Endometrial microvascular endothelial cells (primary cell): ENCODE results near the gene MED8. TPM values are rescaled to one million over a fixed set of nuclear protein-coding genes. Genes with fewer than 3 reads are reported as not detected.

Experiments
- in situ Hi-C: cut with HindIII; loops from 2 replicates; pipeline ENCODE4 v1.10.0; 2017; ENCODE audit warnings: low sequenced_read_pairs, low pct_unique_long_range_greater_than_20kb; ENCODE audit errors: inconsistent ontology term
- total RNA-seq: library from RNA; depleted of rRNA; stranded (reverse); fragments of >200 nt; gene quantifications from one replicate; pipeline ENCODE4 v1.2.3, GENCODE V29; 2015; ENCODE audit errors: inconsistent ontology term

Gene MED8
- total RNA-seq, 1 donor from 2014 or later: 51.3 TPM

- in situ Hi-C loops: no loop called here
These were observed 22.3 kb downstream of the MED8 start for GRCh38 chr1:43367026-43367903.

GRCh38 chr1:43366601-43367025, 23.0 kb downstream of the MED8 start:
- in situ Hi-C loops: no loop called here

GRCh38 chr1:43366179-43366578, 23.4 kb downstream of the MED8 start:
- in situ Hi-C loops: no loop called here

GRCh38 chr1:43365678-43366077, 23.9 kb downstream of the MED8 start:
- in situ Hi-C loops: no loop called here

- in situ Hi-C loops: no loop called here
These were observed 25.6 kb downstream of the MED8 start for GRCh38 chr1:43363935-43364525.

- in situ Hi-C loops: no loop called here
These were observed 26.2 kb downstream of the MED8 start for GRCh38 chr1:43363283-43363934.

GRCh38 chr1:43360616-43361015, 29.0 kb downstream of the MED8 start:
- in situ Hi-C loops: no loop called here

- in situ Hi-C loops: no loop called here
These were observed 29.9 kb downstream of the MED8 start for GRCh38 chr1:43359696-43360095.

GRCh38 chr1:43358746-43359693, 30.6 kb downstream of the MED8 start, which contains the start of gene CDC20:
CDC20 (plus strand) TSS chr1:43358981; CDS start chr1:43359216, 235 bp downstream.
- in situ Hi-C loops: no loop called here

GRCh38 chr1:43358121-43358745, 31.4 kb downstream of the MED8 start:
- in situ Hi-C loops: no loop called here

- in situ Hi-C loops: no loop called here
These were observed 32.3 kb downstream of the MED8 start for GRCh38 chr1:43357251-43357650.

- in situ Hi-C loops: no loop called here
These were observed 34.7 kb downstream of the MED8 start for GRCh38 chr1:43354936-43355335.

GRCh38 chr1:43354471-43354870, 35.1 kb downstream of the MED8 start:
- in situ Hi-C loops: no loop called here

GRCh38 chr1:43352881-43353280, 36.7 kb downstream of the MED8 start:
- in situ Hi-C loops: no loop called here

GRCh38 chr1:43352351-43352705, 37.3 kb downstream of the MED8 start:
- in situ Hi-C loops: no loop called here

GRCh38 chr1:43351421-43352350, 37.9 kb downstream of the MED8 start:
- in situ Hi-C loops: no loop called here

GRCh38 chr1:43350976-43351375, 38.6 kb downstream of the MED8 start:
- in situ Hi-C loops: no loop called here
